ENCODE data around the gene MCC. TPM values are rescaled to one million over a fixed set of nuclear protein-coding genes. Genes with fewer than 3 reads are reported as not detected.
A peak's percentile ranks its signal among the peaks of the same experiment; 100 is the strongest.

The MCC gene
- total RNA-seq, 2 experiments from 2014 or later = 0.25 TPM; not detected in 1

DNA sequence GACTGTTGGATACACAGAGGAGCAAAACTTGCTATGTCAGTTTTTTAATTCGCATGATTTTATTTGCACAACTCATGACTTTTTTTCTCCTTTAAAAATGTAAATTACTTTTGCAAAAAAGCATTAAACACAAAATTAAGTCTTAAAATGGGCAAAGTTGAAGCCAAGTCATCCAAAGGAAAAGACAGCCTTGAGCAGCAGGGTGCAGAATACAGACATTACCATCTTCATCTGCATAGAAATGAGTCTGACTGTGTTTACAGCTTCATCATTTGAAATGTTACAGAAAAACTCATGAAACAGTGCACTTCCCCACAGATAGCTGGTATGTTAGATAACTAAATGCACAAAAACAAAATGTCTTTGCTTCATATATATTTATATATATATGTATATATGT is 154.8 kb downstream of the MCC start:
- no peaks in the 10 kb centered on the region for H3K36me3 ChIP-seq (ENCODE audit: insufficient read depth, low read length)
- H3K4me1 ChIP-seq (ENCODE audit: insufficient read depth, low read length, poor library complexity, severe bottlenecking) = peaks cover 4% of the 10 kb centered on the region
- H2AFZ ChIP-seq (ENCODE audit: low read length) = no peak overlapping the region
- no peak overlapping the region for H3K4me2 ChIP-seq (ENCODE audit: low read length)
- no peaks in the 10 kb centered on the region for H3K9me3 ChIP-seq (ENCODE audit: low read length)
- no peak overlapping the region for H3K27ac ChIP-seq (ENCODE audit: low read depth, low read length, poor library complexity, severe bottlenecking)
- ChIA-PET CTCF (ENCODE audit: unreplicated experiment) (no interaction called here), POLR2A (no interaction called here)
- no peaks in the 10 kb centered on the region for H4K20me1 ChIP-seq (ENCODE audit: insufficient read depth, low read length)
- no TSS peak for BruUV-seq (replicated peaks)
- TF ChIP-seq, protein P1, sequence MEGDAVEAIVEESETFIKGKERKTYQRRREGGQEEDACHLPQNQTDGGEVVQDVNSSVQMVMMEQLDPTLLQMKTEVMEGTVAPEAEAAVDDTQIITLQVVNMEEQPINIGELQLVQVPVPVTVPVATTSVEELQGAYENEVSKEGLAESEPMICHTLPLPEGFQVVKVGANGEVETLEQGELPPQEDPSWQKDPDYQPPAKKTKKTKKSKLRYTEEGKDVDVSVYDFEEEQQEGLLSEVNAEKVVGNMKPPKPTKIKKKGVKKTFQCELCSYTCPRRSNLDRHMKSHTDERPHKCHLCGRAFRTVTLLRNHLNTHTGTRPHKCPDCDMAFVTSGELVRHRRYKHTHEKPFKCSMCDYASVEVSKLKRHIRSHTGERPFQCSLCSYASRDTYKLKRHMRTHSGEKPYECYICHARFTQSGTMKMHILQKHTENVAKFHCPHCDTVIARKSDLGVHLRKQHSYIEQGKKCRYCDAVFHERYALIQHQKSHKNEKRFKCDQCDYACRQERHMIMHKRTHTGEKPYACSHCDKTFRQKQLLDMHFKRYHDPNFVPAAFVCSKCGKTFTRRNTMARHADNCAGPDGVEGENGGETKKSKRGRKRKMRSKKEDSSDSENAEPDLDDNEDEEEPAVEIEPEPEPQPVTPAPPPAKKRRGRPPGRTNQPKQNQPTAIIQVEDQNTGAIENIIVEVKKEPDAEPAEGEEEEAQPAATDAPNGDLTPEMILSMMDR (conservative IDR thresholded peaks at IDR 0.05; ENCODE audit: low read length) = no peak
- TF ChIP-seq EZH2phosphoT487 (IDR thresholded peaks at IDR 0.05; ENCODE audit: borderline replicate concordance, low read depth, low read length) = no peak
- H3K4me3 ChIP-seq (ENCODE audit: low read depth, low read length, poor library complexity, severe bottlenecking) = no peak overlapping the region
- intact Hi-C loops (cut with micrococcal nuclease; ENCODE audit: unreplicated experiment) = no loop called here
- no peaks in the 10 kb centered on the region for H3K9me2 ChIP-seq (ENCODE audit: insufficient read depth, low read length)
- no peak for DNase-seq (ENCODE audit: low spot score)
- H3K79me2 ChIP-seq (ENCODE audit: insufficient read depth, low read depth, low read length) = no peaks in the 10 kb centered on the region

DNA sequence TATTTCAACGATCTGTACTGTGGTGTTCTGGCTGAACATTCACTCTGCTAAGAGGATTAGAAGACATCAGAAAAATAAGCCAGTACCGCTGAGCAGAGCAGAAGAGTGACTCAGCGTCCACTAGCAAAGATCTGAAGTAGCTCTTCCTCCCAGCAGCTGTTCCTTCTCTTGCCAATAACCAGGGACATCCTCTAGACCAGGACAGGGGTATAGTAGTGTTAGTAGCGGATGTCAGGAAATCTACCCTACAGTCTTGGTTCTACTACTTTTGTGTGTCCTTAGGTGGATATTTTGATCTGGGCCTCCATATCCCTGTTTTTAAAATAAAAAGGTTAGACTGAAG is 157.1 kb downstream of the MCC start:
- TF ChIP-seq, protein P1 (conservative IDR thresholded peaks at IDR 0.05; ENCODE audit: low read length) = no peak
- no peak for TF ChIP-seq EZH2phosphoT487 (IDR thresholded peaks at IDR 0.05; ENCODE audit: borderline replicate concordance, low read depth, low read length)
- H3K4me1 ChIP-seq (ENCODE audit: insufficient read depth, low read length, poor library complexity, severe bottlenecking) = peaks cover 4% of the 10 kb centered on the region
- H3K9me2 ChIP-seq (ENCODE audit: insufficient read depth, low read length) = no peaks in the 10 kb centered on the region
- no peaks in the 10 kb centered on the region for H4K20me1 ChIP-seq (ENCODE audit: insufficient read depth, low read length)
- no peak overlapping the region for H3K4me2 ChIP-seq (ENCODE audit: low read length)
- intact Hi-C loops (cut with micrococcal nuclease; ENCODE audit: unreplicated experiment) = loop anchor here (2.0 kb wide), 1 partner anchor 334 kb away; no protein-coding TSS in a partner anchor
- 0 out of 2 replicates have a peak overlapping the region, but pooled peaks have one; percentile 64 for H2AFZ ChIP-seq (ENCODE audit: low read length)
- no peak overlapping the region for H3K4me3 ChIP-seq (ENCODE audit: low read depth, low read length, poor library complexity, severe bottlenecking)
- ChIA-PET POLR2A (interaction anchor here (0.5 to 0.6 kb wide), 3 partner anchors 87 to 172 kb away, joined by 3 to 6 read pairs (median 3); no protein-coding TSS in a partner anchor), CTCF (ENCODE audit: unreplicated experiment) (interaction anchor here (0.5 kb wide), 1 partner anchor 335 kb away, joined by 3 read pairs; no protein-coding TSS in a partner anchor)
- no peak overlapping the region for H3K27ac ChIP-seq (ENCODE audit: low read depth, low read length, poor library complexity, severe bottlenecking)
- no TSS peak for BruUV-seq (replicated peaks)
- H3K79me2 ChIP-seq (ENCODE audit: insufficient read depth, low read depth, low read length) = no peaks in the 10 kb centered on the region
- H3K9me3 ChIP-seq (ENCODE audit: low read length) = no peaks in the 10 kb centered on the region
- H3K36me3 ChIP-seq (ENCODE audit: insufficient read depth, low read length) = no peaks in the 10 kb centered on the region
- no peak for DNase-seq (ENCODE audit: low spot score)

DNA sequence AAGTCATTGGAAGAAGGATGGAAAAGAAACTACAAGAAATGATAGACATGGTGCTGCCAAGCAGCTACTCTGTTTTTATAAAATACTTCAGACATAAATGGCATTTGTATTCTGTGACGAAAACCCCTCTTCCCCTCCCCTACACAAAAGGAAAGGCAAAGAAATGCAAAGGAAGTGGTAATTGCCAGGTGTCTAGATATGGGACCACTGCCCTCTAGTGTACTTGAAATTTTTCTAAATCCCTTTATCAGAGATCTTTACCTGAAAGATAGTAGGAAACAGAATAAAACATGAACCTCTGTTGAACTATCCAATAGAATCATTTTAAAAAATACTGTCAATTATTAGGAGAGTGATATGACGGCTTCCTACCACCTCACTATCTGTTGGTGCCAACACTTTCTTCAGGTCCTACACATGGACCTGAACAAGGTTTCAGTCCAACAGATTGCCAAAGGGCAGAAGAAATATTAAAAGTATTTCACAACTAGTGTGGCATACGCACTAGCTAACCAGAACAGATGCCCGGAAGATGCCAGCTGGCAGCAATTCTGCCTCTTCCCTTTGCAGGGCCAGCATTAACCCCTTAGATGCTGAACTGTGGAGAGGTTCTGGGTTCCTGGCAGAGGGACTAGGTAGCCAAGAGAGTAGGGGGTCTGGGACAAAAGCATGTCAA is 157.6 kb downstream of the MCC start:
- no peaks in the 10 kb centered on the region for H3K79me2 ChIP-seq (ENCODE audit: insufficient read depth, low read depth, low read length)
- H3K36me3 ChIP-seq (ENCODE audit: insufficient read depth, low read length) = no peaks in the 10 kb centered on the region
- no peak overlapping the region for H3K4me3 ChIP-seq (ENCODE audit: low read depth, low read length, poor library complexity, severe bottlenecking)
- no TSS peak for BruUV-seq (replicated peaks)
- peak overlapping the region; percentile 64; the same call in 1 of the 2 replicates for H2AFZ ChIP-seq (ENCODE audit: low read length)
- no peaks in the 10 kb centered on the region for H3K9me2 ChIP-seq (ENCODE audit: insufficient read depth, low read length)
- peak overlapping the region; percentile 50 for H3K4me2 ChIP-seq (ENCODE audit: low read length)
- TF ChIP-seq EZH2phosphoT487 (IDR thresholded peaks at IDR 0.05; ENCODE audit: borderline replicate concordance, low read depth, low read length) = no peak
- TF ChIP-seq, protein P1 (conservative IDR thresholded peaks at IDR 0.05; ENCODE audit: low read length) = peak; percentile 85
- H3K4me1 ChIP-seq (ENCODE audit: insufficient read depth, low read length, poor library complexity, severe bottlenecking) = peaks cover 4% of the 10 kb centered on the region
- intact Hi-C loops (cut with micrococcal nuclease; ENCODE audit: unreplicated experiment) = loop anchor here (1.0 to 2.0 kb wide), 2 partner anchors 287 to 334 kb away; no protein-coding TSS in a partner anchor
- no peak overlapping the region for H3K27ac ChIP-seq (ENCODE audit: low read depth, low read length, poor library complexity, severe bottlenecking)
- ChIA-PET POLR2A (interaction anchor here (0.7 to 1.2 kb wide), 2 partner anchors 9 to 288 kb away, joined by 3 read pairs; no protein-coding TSS in a partner anchor), CTCF (ENCODE audit: unreplicated experiment) (interaction anchor here (1.1 kb wide), 1 partner anchor 334 kb away, joined by 3 read pairs; no protein-coding TSS in a partner anchor)
- H4K20me1 ChIP-seq (ENCODE audit: insufficient read depth, low read length) = no peaks in the 10 kb centered on the region
- H3K9me3 ChIP-seq (ENCODE audit: low read length) = no peaks in the 10 kb centered on the region
- peak; percentile 61 for DNase-seq (ENCODE audit: low spot score)
